SK-N-SH treated with all-trans-retinoic acid at 6 μM for 48 hours (cell line): ENCODE data around the gene MTFR2.

Source experiments
- ESRRG ChIP-seq: fragments of 250-450 bp; sonication (Bioruptor Pico); IDR thresholded peaks from 2 replicates; pipeline ENCODE4 v1.6.1; 2021; ENCODE audit warnings: mild to moderate bottlenecking
- GLIS3 ChIP-seq: fragments of 250-450 bp; sonication (Bioruptor Pico); IDR thresholded peaks from 2 replicates; pipeline ENCODE4 v1.5.0; 2020; ENCODE audit warnings: mild to moderate bottlenecking, moderate library complexity
- TCF4 ChIP-seq: fragments of 250-450 bp; sonication (Bioruptor Pico); IDR thresholded peaks from 2 replicates; pipeline ENCODE4 v1.8.0; 2021; ENCODE audit warnings: mild to moderate bottlenecking, moderate library complexity, borderline replicate concordance
- ZNF565 ChIP-seq: fragments of 450-650 bp; formaldehyde crosslinking; conservative IDR thresholded peaks from 2 replicates; pipeline ENCODE4 v1.5.0; 2020; ENCODE audit warnings: low read depth, mild to moderate bottlenecking, moderate library complexity

GRCh38 chr6:136208783-136209182, 41.3 kb downstream of the MTFR2 start:
- TF ChIP-seq ESRRG (CRISPR knock-in tag), result no peak
- no peak for TF ChIP-seq GLIS3
- no peak for TF ChIP-seq ZNF565
- no peak for TF ChIP-seq TCF4 (CRISPR knock-in tag)
